Esophagus (tissue), 2 donors: Measurements from ENCODE around the gene ADAMTS18. TPM values are rescaled to one million over a fixed set of nuclear protein-coding genes. Genes with fewer than 3 reads are reported as not detected.

Experiments used
- polyA plus RNA-seq, 2 donors: library from polyadenylated mRNA; stranded (reverse); fragments of 200-250 nt; gene quantifications; one replicate each; pipeline ENCODE4 v1.2.3, GENCODE V29; 2013
- donor health status: healthy with polysubstance abuse.
- donor health status: Bipolar disorder and iron deficiency.

Gene ADAMTS18
- polyA plus RNA-seq, 2 donors = under 0.01 to 0.02 TPM

Other genes with a start within 250 kb of the ADAMTS18 start
- 10 to 100 TPM; 12.3 to 14.8 TPM for gene MON1B, start 243.8 kb downstream of the ADAMTS18 start, polyA plus RNA-seq
- 1 to 10 TPM in 1 of 2 donors, under 1 TPM in 1; 0.87 to 2.6 TPM for gene SYCE1L, start 235.6 kb downstream of the ADAMTS18 start, polyA plus RNA-seq